NCI-H345 treated with DMSO at 0.1 percent for 48 hours (cell line): ENCODE results near the gene WAPL.

ENCODE experiments used
- DNase-seq: peaks from one replicate; lab custom pipeline; 2025; ENCODE audit not compliant: unreplicated experiment; lab: John Stamatoyannopoulos, UW

Gene WAPL

DNA sequence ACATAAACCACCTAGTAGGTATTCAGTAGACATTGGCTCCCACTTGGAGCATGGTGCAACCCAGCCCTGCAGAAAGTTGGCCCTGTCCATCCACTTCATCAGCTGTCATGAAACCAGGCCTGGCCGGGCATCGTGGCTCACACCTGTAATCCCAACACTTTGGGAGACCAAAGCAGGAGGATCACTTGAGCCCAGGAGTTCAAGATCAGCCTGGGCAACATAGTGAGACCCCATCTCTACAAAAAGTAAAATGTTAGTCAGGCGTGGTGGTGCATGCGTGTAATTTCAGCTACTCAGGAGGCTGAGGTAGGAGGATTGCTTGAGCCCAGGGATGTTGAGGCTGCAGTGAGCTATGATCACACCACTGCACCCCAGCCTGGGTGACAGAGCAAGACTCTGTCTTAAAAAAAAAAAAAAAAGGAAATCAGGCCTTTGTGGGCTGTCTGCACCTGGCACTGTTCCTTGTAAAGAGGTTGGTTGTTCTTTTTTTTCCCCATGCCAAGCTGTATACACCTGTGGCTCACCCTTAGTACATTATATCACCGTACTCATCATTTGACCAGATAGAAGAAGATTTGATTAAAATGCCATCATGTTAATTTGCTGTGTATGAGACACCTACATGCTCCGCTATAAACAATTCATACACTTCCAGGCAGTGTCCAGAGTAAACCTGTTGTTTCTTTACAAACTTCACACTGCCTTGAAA is 109.6 kb downstream of the WAPL start:
- no peak for DNase-seq

DNA sequence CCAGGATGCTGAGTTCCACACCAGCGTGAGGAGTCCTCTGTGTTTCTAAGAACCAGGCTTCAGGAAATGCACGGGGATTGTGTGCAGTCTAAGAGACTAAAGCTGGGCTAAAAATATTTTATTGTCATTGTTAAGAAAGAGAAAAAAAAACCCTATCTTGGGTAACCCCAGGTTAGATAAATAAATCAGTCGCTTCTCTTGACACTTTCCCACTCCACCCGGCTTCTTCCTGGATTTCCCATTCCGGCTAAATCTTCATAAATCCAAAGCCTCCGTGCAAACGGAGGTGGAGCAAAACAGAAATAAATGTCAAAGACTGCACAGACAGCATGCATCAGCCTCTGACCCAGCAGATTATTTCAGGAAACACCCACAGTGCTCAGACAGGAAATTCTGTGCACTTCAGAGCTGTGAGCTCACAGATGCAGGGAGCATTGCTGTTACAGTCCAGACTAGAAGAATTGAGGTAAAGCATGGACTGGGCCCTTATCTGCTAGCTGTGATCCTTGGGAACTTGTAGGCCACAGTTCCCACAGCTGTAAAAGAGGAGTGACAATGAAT is 110.2 kb downstream of the WAPL start:
- no peak for DNase-seq

DNA sequence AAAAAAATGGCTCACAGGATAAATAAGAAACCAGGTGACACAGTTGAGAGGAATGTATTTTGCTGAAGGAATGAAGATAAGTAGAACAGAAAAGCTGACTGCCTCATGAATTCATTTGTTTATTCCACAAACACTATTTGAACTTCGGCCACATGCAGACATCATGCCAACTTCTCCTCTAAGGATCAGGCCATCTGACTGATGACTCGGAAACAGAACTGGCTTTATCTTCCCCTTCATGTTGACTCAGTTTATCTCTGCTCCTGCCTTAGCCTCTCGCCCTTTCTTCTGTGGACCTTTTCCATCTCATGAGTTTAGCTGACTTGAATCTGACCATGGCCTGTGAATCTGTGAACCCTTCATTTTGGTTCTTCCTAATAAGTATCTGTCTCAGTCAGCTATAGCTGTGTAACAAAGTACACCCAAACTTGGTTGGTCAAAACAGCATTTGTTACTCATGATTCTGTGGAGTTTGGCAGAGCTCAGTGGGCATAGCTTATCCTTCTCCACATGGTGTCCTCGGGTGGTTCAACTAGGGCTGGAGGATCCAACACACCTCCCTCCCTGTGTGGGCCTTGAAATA is 111.0 kb downstream of the WAPL start:
- DNase-seq, result no peak

DNA sequence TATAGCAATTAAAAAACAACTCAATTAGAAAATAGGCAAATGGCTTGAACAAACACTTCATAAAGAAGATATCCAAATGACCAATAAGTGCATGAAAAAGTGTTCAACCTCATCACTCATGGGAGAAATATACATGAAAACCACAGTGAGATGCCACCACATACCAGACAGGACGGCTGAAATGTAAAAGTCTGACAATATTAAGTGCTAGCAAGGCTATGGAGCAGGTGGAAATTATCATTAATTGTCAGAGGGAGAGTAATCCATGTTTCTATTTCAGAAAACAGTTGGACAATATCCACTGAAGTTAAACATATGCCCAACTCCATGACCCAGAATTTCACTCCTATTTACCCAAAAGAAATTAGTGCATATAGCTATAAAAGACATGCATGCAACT is 112.4 kb downstream of the WAPL start:
- DNase-seq, result no peak

DNA sequence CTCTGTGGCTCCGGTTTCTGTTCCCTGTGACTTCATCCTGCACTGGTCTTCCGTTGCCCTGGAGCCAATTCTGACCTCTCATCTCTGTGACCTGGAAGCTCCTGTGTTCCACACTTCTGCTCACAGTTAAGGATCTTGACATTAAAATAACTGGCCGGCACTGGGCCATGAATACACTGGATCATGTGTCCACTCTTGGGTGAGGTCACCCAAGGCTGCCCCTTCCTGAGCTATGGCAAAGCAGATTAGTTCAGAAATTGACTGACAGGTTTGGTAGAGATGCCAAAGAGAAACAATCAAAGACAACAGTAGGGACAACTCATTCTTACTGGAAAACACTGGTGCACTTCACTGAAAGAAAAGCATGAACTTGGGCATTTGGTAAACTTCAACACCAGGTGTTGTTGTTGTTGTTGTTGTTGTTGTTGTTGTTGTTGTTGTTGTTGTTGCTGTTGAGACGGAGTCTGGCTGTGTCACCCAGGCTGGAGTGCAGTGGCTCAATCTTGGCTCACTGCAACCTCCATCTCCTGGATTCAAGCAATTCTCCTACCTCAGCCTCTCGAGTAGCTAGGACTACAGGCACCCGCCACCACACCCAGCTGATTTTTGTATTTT is 118.3 kb downstream of the WAPL start:
- DNase-seq, result no peak

DNA sequence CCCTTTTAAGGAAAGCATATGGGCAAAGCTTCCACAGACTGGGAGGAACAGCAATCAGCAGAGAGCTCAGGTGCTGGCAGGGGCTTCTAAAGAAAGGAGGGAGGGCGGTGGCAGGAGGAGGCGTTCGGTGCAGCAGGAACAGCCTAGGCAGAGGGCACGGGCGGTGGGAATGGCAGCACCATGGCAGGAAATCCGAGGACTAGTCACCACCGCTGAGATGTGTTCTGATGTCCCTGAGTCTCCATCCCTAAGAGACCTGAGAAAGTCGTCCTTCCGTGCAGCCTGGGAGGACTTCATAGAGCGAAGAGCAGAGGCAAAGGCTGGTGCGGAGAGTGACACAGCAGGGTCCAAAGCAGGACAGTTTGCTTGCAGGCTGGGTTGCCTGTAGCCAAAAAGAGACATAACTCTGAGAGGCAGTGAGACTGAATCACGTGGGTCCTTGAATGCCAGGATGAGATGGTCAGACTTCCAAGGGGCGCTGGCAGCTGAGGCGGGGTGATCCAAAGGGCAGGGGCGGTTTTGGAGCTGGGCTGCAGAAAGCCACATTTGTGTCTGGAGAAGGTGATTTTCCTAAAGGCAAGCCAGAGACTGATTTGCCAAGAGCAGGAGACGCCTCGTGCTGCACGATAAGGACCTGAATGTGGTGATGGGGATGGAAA is 119.2 kb downstream of the WAPL start:
- no peak for DNase-seq

DNA sequence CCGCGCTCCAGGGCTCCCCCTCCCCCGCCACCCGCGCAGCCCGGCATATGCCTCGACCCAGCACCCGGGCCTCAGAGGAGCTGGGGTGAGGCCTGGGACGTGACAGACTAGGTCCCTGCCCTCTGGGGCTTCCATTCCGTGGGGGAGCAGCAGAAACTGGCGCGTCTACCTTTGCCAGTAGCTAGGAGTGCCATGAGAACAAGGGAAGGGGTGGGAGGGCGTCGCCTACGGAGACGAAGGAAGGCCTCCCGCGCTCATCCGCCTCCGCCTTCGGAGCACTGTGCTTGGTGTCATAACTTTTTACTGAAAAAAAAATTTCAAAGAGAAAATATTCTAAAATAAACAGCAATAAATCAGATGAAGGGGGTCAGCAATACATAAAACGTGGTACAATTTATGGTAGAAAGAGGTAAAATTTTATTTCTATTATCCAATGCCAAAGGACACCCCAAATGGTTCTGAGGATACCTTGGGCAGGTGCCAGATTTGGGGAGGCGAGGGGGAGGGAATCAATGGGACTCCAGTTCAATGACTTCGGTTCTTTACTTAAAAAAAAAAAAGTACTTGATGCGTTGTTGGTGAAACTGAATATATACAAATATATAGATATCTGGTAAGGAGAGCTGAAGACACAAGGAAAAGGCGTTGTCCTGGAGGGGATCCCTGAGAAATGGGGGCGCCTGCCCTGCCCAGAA is 119.9 kb downstream of the WAPL start:
- DNase-seq, result no peak

DNA sequence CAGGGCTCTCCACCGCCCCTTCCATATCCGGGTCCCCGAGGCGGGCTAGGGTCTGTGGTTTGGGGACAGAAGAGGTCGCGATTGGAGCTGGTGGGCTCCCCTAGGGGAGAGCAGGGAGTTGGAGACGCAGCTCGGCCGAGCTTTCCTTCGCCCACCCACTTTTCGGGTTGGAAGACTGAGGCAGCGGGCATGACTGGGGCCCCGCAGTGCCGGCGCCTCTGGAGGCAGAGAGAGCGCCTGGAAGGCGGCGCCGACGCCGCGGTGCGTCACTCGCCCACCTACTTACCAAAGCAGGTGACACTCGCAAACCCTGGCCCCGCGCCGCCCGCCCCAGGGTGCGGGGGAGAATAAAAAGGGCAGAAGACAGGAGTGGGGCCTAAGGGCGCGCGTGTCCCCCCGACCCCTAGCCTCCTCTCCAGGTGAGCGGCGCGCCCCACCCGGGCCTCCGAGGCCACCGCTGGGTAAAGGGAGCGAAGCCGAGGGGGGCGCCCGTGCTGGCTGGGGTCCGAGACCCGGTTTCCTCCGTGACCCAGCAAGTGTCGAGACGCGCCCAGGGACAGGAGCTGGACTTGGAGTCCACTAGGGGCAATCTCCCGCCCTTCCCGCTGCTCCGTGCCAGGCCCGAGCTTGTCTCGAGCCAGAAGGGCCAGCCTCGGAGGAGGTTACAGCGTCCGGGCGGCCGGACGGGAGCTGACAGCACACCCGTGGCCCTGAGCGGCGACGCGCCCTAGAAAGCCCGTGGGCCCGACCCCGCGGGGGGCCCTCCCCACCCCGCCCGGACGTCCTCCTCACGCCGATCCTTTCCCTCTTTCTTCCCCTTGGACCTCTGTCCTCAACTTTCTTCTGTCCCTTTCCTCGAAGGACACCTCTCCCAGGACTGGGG is 120.6 kb downstream of the WAPL start:
- no peak for DNase-seq

DNA sequence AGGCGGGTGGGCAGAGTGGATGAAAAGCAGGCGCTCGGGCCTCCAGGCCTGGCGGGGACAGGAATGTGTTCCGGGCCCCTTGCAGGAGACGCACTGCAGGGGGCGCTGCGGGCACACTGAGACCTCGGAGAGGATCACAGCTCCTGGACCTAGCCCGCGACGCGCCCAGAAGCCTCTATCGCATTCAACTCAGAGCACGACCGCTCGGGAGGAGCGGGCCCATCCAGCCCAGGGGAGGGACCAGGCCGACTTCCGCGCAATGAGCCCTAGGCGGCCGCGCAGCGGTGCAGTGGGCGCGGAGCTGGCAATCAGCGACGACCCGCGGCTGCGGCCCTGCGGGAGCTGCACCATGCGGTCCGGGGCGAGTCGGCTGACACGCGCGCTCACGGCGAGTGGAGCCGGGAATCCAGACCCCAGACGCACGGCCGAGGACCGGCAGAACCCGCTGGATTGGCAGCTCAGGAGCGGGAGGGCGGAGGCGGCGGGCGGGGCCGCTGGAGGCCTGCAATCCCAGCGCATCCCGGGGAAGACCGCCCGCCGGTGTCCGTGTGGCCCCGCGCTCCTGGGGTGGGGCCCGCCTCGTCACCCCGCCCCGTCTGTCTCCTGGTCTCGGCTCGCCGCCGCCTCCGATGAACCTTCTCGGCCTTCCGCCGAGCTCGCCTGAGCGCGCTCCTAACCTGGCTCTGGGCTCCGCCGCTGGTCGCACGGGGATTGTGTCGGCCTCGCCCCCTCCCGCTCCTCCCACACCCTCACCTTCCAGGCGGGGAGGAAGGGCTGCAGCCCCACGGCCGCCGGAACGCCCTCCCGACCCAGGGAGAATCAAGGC is 121.5 kb downstream of the WAPL start:
- DNase-seq, result peak; percentile 61

DNA sequence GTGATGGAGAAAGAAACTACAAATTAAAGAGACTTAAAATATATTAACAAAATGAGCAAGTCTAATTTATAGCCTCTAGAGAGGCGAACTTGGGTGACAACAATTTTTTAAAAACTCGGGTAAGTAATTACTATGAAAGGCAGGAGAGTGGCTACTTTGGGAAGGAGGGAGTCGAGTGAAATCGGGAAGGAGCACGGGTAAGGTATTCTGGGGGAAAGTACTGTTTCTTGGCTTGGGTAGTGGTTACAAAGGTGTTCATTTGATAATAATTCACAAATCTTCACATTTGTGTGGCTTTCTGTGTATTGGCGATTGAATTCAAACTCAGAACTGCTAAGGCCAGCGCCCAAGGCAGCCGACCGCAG is 122.1 kb downstream of the WAPL start:
- no peak for DNase-seq

DNA sequence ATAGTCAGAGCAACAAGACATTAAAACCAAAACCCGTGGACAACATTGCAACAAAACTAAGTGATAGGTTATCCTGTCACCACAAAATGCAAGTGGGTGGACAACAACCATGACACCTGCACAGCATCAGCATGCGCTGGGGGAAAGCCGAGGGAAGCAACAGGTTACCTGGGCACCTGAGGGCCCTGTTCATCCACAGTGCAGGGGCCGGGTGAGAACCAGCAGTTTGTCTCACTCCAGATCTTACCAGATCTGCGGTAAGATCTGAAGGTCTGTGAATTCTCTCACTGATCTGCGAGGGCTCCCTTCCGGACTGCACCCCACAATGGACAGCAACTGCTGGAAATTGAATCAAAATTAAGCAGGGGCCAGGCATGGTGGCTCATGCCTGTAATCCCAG is 124.5 kb downstream of the WAPL start:
- no peak for DNase-seq

DNA sequence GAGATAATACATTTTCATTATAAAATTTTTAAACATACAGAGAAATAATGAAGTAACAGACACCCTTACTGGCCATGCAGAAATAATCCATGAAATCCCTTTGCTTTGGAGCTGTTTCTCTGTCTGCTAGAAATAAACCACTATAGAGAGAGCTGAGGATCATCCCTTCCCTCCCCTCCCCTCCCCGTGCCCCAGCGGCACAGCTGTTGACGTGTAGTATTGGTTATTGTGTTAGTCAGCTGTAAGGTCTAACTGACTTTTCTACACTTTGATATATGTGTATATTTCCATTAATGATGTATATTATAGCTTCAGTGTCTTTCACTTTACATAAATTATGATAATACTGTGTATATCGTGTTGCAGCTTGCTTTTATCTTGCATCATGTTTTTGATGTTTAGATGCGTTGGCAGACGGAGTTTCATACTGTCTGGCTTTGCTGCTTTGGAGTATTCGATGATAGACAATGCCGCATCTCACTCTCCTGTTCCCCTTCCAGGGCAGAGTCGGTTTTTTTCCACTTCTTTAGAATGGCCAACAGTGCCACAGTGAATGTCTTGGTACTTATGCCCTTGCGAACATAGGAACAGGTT is 127.6 kb downstream of the WAPL start:
- DNase-seq, result no peak

DNA sequence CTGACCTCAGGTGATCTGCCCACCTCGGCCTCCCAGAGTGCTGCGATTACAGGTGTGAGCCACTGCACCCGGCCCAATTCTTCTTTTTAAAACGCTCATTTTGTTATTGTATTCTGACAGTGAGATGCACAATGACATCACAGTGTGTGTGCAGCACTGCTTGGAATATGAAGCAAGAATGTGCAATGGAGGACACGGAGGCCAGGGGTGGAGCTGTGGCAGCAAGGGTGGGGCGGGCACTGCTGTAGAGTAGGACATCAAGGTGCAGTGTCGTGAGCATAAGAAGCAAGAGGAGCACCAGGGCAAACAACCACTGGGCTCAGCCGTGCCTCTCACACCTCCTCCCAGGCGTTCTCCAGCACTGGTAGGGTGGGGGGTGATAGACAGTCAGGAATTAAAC is 128.2 kb downstream of the WAPL start:
- no peak for DNase-seq

DNA sequence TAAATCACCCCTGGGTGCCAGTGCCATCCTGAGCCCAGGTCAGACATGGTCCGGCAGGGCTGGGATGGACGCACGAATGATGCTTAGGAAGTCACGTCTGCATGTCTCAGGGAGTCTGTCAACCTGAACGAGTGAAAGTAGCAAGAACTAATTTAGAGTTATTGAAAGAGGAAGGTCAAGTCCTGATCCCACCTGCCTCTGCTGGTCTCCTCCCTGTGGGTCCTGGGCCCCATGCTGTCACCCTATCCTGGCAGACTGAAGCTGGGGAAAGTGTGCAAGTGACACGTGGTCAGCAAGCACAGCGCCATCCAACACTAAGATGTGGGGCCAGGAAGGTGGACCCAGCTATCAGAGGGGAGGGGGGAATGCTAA is 128.9 kb downstream of the WAPL start:
- DNase-seq, result no peak

DNA sequence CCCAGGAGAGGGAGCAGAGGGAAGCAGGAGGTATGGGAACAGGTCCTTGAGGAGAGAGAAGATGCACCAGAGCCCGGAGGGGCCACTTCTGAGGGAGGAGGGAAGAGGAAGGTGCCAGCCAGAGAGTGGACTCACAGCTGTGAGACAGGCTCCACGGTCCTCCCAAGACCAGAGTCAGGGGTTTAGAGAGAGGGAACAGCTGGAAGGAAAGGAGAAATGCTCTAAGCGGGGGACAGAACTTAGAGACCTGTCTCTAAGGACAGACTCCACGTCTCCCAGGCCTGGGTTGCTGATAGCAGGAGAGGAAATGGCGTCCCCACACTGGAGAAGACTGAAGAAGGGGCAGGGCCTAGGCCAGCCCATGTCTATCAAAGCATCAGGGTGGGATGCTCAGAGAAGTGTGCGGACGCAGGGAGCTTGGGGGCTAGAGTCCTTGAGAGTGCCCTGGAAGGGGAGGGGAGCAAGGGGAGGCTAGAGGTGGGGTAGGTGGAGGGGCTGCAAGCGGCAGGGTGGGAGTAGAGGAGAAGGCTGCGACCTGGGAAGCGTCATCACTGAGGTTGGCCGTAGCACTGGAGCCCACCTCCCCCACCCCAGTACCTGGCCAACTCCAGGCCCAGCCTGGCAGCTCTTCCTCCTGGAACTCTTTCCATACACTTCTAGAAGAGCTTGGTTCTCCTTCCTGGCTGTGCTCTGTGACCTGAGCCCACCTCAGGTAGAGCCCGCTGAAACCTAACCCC is 129.4 kb downstream of the WAPL start:
- no peak for DNase-seq

DNA sequence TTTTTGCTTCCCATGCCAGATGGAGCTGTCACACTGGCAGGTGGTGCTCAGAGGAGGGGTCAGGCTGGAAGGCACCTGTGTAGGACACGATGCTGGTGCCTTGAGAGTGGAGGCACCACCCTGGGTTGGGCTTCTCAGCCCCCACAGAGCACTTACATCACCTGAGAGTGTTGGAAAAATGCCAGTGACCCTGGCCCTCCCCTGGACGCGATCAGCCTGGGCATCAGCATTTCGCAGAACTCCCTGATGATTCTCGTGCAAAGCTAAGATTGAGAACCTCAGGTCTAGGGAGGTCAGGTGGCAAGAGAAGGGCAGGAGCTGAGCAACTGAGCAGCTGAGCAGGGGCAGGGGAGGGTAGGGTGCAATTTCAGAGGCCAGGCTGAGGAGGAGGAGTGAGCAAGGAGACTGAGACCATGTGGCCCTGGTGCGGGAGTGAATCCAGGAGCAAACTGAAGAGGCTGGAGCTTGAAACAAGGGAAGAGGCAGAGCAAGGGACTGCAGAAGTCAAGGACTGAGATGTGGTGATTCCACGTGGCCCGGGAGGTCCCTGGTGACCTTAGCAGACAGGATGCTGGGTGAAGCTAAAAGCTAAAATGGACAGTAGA is 130.3 kb downstream of the WAPL start:
- no peak for DNase-seq

DNA sequence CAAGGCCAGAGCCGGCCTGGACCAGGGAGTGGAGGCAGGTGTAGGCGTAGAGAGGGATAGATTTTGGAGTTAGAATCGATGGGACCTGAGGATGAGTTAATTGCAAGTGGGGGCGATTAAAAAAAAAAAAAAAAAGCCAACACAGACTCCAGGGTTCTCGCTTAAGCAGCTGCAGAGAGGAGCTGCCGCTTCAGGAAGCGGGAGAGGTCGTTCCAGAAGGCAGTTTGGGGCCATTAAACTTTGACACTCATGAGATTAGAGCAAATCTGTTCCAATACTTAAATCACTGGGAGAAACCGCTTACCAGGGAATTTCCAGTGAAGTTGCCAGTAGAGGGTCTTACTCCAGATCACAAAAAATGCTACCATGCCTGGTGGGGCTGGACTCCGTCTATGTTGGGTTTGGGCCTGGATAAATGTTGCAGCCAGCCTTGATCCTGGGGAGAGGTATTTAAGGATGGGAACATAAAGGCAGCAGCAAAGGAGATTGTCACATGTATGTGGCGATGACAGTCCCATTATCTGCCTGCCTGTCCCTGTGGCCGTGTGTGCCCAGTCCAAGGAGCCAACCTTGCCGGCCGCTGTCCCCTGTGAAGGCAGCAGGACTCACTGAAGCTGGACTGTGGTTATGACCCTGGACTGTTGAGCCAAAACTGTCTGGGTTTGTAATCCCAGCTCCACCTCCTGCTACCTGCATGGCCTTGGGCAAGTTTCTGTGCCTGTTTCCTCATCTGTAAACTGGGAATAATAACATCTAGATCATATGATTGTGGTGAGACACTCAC is 131.1 kb downstream of the WAPL start:
- no peak for DNase-seq
